Endothelial cell of umbilical vein (primary cell): ENCODE data around the gene SAMD4A. TPM values are rescaled to one million over a fixed set of nuclear protein-coding genes. Genes with fewer than 3 reads are reported as not detected.

ENCODE experiments used
- BruUV-seq: library from RNA; stranded (reverse); fragments of 400-500 nt; replicated peaks from 2 replicates; lab custom pipeline; 2021; lab: Mats Ljungman, UMichigan
- CTCF ChIA-PET: fragments of 300-600, 350-600 bp; sonication (Branson Sonifier 250); formaldehyde crosslinking; loops from one replicate; lab custom pipeline; 2021; ENCODE audit warnings: antibody characterized with exemption, inconsistent platforms; lab: Charles Lee
- POLR2A ChIA-PET: fragments of 300-600, 350-600 bp; sonication (Branson Sonifier 250); formaldehyde crosslinking; loops from one replicate; lab custom pipeline; 2021; ENCODE audit warnings: antibody characterized with exemption, inconsistent platforms; lab: Charles Lee
- DNase-seq: peaks from one replicate; pipeline ENCODE4 v3.0.0-alpha.2; 2011; ENCODE audit warnings: low read depth, low spot score
- FAIRE-seq: peaks from 2 replicates; lab custom pipeline; 2011; peaks lifted over from hg19 to GRCh38; lab: Jason Lieb, UNC
- H2AFZ ChIP-seq: 2 replicates; pipeline ENCODE4 v1.6.0; 2012; ENCODE audit warnings: low read depth, low read length, control low read depth, inconsistent platforms
- H3K27ac ChIP-seq: 2 replicates; pipeline ENCODE4 v1.5.1; 2011; ENCODE audit warnings: low read depth, mild to moderate bottlenecking, control low read depth, low read length, moderate library complexity; ENCODE audit not compliant: insufficient read depth
- H3K27me3 ChIP-seq, 2 experiments: 2 replicates each; pipeline versions ENCODE4 v1.6.0 to v1.6.1; 2011; ENCODE audit warnings: low read length in 2 of 2, mixed read lengths in 1 of 2; ENCODE audit not compliant: control insufficient read depth in 2 of 2, insufficient read depth in 2 of 2
- H3K36me3 ChIP-seq, 2 experiments: 2 replicates in 1 of 2; 3 replicates in 1 of 2; pipeline ENCODE4 v1.5.1; 2011; ENCODE audit warnings: low read length in 2 of 2, mild to moderate bottlenecking in 1 of 2, moderate library complexity in 1 of 2; ENCODE audit not compliant: control insufficient read depth in 2 of 2, insufficient read depth in 2 of 2; ENCODE audit errors: extremely low read depth in 1 of 2
- H3K4me1 ChIP-seq: 3 replicates; pipeline ENCODE4 v1.5.1; 2011; ENCODE audit warnings: mild to moderate bottlenecking, low read length; ENCODE audit not compliant: control insufficient read depth, insufficient read depth; ENCODE audit errors: extremely low read depth
- H3K4me2 ChIP-seq: 2 replicates; pipeline ENCODE4 v1.6.1; 2011; ENCODE audit warnings: low read length, control low read depth, mixed read lengths; ENCODE audit not compliant: insufficient read depth
- H3K4me3 ChIP-seq, 3 experiments: fragments of 200-600 bp in 1 of 3; sonication (generic), shearing (Covaris generic) in 1 of 3; replicated peaks in 1 of 3; 2 replicates each; pipeline ENCODE4 v1.5.1; 2011 to 2016; ENCODE audit warnings: control low read depth in 3 of 3, low read length in 3 of 3, mild to moderate bottlenecking in 2 of 3, inconsistent platforms in 1 of 3, low read depth in 1 of 3, moderate library complexity in 1 of 3; ENCODE audit not compliant: insufficient read depth in 1 of 3
- H3K79me2 ChIP-seq: 2 replicates; pipeline ENCODE4 v1.6.0; 2012; ENCODE audit warnings: low read length, inconsistent platforms; ENCODE audit not compliant: control insufficient read depth, insufficient read depth
- H3K9ac ChIP-seq: replicated peaks from 2 replicates; pipeline ENCODE3; 2011; ENCODE audit warnings: low read length, control low read depth; ENCODE audit not compliant: insufficient read depth; ENCODE audit errors: extremely low read depth
- H3K9me1 ChIP-seq: replicated peaks from 3 replicates; pipeline ENCODE4 v1.6.0; 2011; ENCODE audit warnings: mild to moderate bottlenecking, low read length; ENCODE audit not compliant: control insufficient read depth, insufficient read depth; ENCODE audit errors: extremely low read depth
- H3K9me3 ChIP-seq: replicated peaks from 2 replicates; pipeline ENCODE4 v1.5.1; 2012; ENCODE audit warnings: low read length, inconsistent platforms; ENCODE audit not compliant: control insufficient read depth, insufficient read depth
- H4K20me1 ChIP-seq: replicated peaks from 2 replicates; pipeline ENCODE3; 2011; ENCODE audit warnings: mild to moderate bottlenecking, low read length; ENCODE audit not compliant: control insufficient read depth, insufficient read depth; ENCODE audit errors: extremely low read depth
- EZH2 ChIP-seq: IDR thresholded peaks from 2 replicates; pipeline ENCODE4 v1.6.1; 2012; ENCODE audit warnings: borderline replicate concordance, low read depth, mild to moderate bottlenecking, moderate library complexity, low read length, inconsistent platforms; ENCODE audit not compliant: severe bottlenecking
- FOS ChIP-seq: IDR thresholded peaks from 2 replicates; pipeline ENCODE4 v1.6.1; 2011; ENCODE audit warnings: mild to moderate bottlenecking, low read length, moderate library complexity, borderline replicate concordance; ENCODE audit not compliant: insufficient read depth
- GATA2 ChIP-seq: IDR thresholded peaks from 2 replicates; pipeline ENCODE4 v1.7.0; 2011; ENCODE audit warnings: low read depth, mild to moderate bottlenecking, moderate library complexity, mixed read lengths, low read length; ENCODE audit not compliant: insufficient read length, insufficient read depth
- JUN ChIP-seq: IDR thresholded peaks from 2 replicates; pipeline ENCODE4 v1.6.1; 2011; ENCODE audit warnings: borderline replicate concordance, low read depth; ENCODE audit not compliant: insufficient read length, insufficient read depth
- MYC ChIP-seq: IDR thresholded peaks from one replicate; pipeline ENCODE4 v1.6.1; 2011; ENCODE audit warnings: mild to moderate bottlenecking, low read depth, low read length
- POLR2A ChIP-seq: IDR thresholded peaks from 2 replicates; pipeline ENCODE4 v1.6.1; 2012; ENCODE audit warnings: low read depth, mild to moderate bottlenecking, control low read depth, low read length
- POLR2AphosphoS5 ChIP-seq: IDR thresholded peaks from 2 replicates; pipeline ENCODE4 v1.6.1; 2012; ENCODE audit warnings: low read depth, mild to moderate bottlenecking, control low read depth, low read length, moderate library complexity; ENCODE audit not compliant: insufficient read depth
- dilution Hi-C: fragments of 300-500 bp; cut with MboI; formaldehyde crosslinking; loops from one replicate; pipeline ENCODE4 v1.15.0; 2019; ENCODE audit warnings: low sequenced_read_pairs; ENCODE audit not compliant: extremely low pct_ligation_motif_present
- intact Hi-C: fragments of 100-400 bp; cut with micrococcal nuclease; formaldehyde crosslinking; loops from one replicate; pipeline ENCODE4 v1.10.0; 2022
- polyA plus RNA-seq, 4 experiments: library from polyadenylated mRNA; depleted of rRNA in 3 of 4; stranded (reverse) in 3 of 4; unstranded in 1 of 4; fragments of >200 nt; gene quantifications; 2 replicates each; pipeline versions ENCODE4 v1.2.1 to v1.2.3, GENCODE V29; 2011 to 2012; ENCODE audit warnings: missing spikeins in 1 of 4
- total RNA-seq: library from RNA; stranded (reverse); gene quantifications from 2 replicates; pipeline ENCODE4 v1.2.3, GENCODE V29; 2021
- TF ChIP-seq, protein P1 (sequence below), 2 donors: IDR thresholded peaks; 1 replicate in 1 of 2; 2 replicates in 1 of 2; pipeline ENCODE4 v1.5.1; 2011; ENCODE audit warnings: low read length in 2 of 2, mild to moderate bottlenecking in 2 of 2, moderate library complexity in 2 of 2, control low read depth in 1 of 2, inconsistent platforms in 1 of 2, low read depth in 1 of 2; ENCODE audit not compliant: insufficient read depth in 1 of 2; ENCODE audit errors: extremely low read depth in 1 of 2
- TF ChIP-seq, protein P2 (sequence below): IDR thresholded peaks from 2 replicates; pipeline ENCODE4 v1.6.1; 2011; ENCODE audit not compliant: insufficient read depth, insufficient read length

The SAMD4A gene
- total and polyA plus RNA-seq, 2 donors (not counting 3 experiments of a cell fraction or from before 2014, with no cell fraction given) = 37.7 to 95.3 TPM

- Histone ChIP-seq H3K4me2 (no peak overlapping the region), H3K9me3 (no peaks in the 10 kb centered on the region), H2AFZ (no peak overlapping the region), H3K4me1 (peaks cover 58% of the 10 kb centered on the region), H4K20me1 (peaks cover 2% of the 10 kb centered on the region), H3K9ac (peak overlapping the region; percentile 21), H3K27ac (peak overlapping the region; percentile 20), H3K9me1 (no peaks in the 10 kb centered on the region), H3K79me2 (peaks cover 66% of the 10 kb centered on the region), H3K36me3 (no peaks in the 10 kb centered on the region), H3K4me3 (no peak overlapping the region), H3K27me3 (no peaks in the 10 kb centered on the region)
- FAIRE-seq (no peak), DNase-seq (peak; percentile 56)
- intact Hi-C loops (no loop called here), dilution Hi-C loops (no loop called here)
- ChIA-PET POLR2A (no interaction called here), CTCF (interaction anchor here (1.4 kb wide), 1 partner anchor 32 kb away, joined by 3 read pairs; no protein-coding TSS in a partner anchor)
- BruUV-seq = no TSS peak
- TF ChIP-seq, protein P1, sequence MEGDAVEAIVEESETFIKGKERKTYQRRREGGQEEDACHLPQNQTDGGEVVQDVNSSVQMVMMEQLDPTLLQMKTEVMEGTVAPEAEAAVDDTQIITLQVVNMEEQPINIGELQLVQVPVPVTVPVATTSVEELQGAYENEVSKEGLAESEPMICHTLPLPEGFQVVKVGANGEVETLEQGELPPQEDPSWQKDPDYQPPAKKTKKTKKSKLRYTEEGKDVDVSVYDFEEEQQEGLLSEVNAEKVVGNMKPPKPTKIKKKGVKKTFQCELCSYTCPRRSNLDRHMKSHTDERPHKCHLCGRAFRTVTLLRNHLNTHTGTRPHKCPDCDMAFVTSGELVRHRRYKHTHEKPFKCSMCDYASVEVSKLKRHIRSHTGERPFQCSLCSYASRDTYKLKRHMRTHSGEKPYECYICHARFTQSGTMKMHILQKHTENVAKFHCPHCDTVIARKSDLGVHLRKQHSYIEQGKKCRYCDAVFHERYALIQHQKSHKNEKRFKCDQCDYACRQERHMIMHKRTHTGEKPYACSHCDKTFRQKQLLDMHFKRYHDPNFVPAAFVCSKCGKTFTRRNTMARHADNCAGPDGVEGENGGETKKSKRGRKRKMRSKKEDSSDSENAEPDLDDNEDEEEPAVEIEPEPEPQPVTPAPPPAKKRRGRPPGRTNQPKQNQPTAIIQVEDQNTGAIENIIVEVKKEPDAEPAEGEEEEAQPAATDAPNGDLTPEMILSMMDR (IDR thresholded peaks at IDR 0.05; ENCODE audit: extremely low read depth in 1 of 2, insufficient read depth in 1 of 2, low read depth in 1 of 2, low read length in 2 of 2) = no peak
- TF ChIP-seq GATA2 (no peak), JUN (no peak), MYC (no peak), POLR2AphosphoS5 (no peak), EZH2 (no peak), POLR2A (no peak), FOS (no peak)
- TF ChIP-seq, protein P2, sequence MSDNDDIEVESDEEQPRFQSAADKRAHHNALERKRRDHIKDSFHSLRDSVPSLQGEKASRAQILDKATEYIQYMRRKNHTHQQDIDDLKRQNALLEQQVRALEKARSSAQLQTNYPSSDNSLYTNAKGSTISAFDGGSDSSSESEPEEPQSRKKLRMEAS = no peak
These were observed 55.4 kb downstream of the SAMD4A start for GRCh38 chr14:54622192-54622958.
